Mucosa of rectum (tissue), 2 donors: ENCODE measurements around the gene DMBT1.

Experiments
- H3K27ac ChIP-seq, 2 donors: one replicate each; pipeline ENCODE4 v1.7.0; 2013; ENCODE audit warnings: inconsistent platforms in 2 of 2, low read depth in 2 of 2, low read length in 2 of 2
- H3K27me3 ChIP-seq, 2 donors: one replicate each; pipeline ENCODE4 v1.7.0; 2013; ENCODE audit warnings: low read length in 2 of 2; ENCODE audit not compliant: control insufficient read depth in 2 of 2, insufficient read depth in 2 of 2
- H3K36me3 ChIP-seq, 2 donors: one replicate each; pipeline ENCODE4 v1.7.0; 2013; ENCODE audit warnings: low read length in 2 of 2; ENCODE audit not compliant: control insufficient read depth in 2 of 2, insufficient read depth in 2 of 2
- H3K4me1 ChIP-seq, 2 donors: one replicate each; pipeline ENCODE4 v1.7.0; 2013; ENCODE audit warnings: low read length in 2 of 2, mild to moderate bottlenecking in 1 of 2; ENCODE audit not compliant: control insufficient read depth in 2 of 2, insufficient read depth in 2 of 2
- H3K4me3 ChIP-seq, 2 donors: one replicate each; pipeline ENCODE4 v1.7.0; 2013; ENCODE audit warnings: low read length in 2 of 2
- H3K9ac ChIP-seq, 2 donors: one replicate each; pipeline ENCODE4 v1.7.0; 2013; ENCODE audit warnings: low read length in 2 of 2, low read depth in 1 of 2, mild to moderate bottlenecking in 1 of 2
- H3K9me3 ChIP-seq, 2 donors: one replicate each; pipeline ENCODE4 v1.7.0; 2013; ENCODE audit warnings: low read length in 2 of 2; ENCODE audit not compliant: control insufficient read depth in 2 of 2
- donor health status: healthy.
- donor health status: Normal muscosa, but diverticular disease.

DMBT1 gene

DNA sequence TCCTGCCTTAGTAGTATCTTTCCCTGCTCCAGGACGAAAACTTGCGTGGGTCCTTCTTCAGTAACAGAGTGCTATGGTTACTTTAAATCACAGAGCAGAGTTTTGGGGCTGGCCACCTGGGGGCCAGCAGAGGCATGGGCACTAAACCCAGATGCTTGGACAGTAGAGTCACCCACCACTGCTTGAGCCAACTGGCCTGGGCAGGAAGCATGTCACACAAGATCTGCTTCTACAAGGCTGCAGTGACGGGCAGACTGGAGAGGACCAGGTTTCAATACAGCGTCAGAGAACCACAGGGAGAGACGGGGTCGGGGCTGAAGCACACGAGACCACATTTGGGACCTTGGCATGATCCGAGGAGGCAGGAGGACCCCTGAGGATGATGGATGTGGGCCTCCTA is 14.3 kb upstream of the DMBT1 start:
- H3K27ac ChIP-seq: no peak overlapping the region
- H3K9me3 ChIP-seq: no peaks in the 10 kb centered on the region
- H3K4me1 ChIP-seq: peaks cover 28 to 48% of the 10 kb centered on the region in 2 donors
- H3K27me3 ChIP-seq: no peaks in the 10 kb centered on the region
- no peak overlapping the region for H3K4me3 ChIP-seq
- H3K36me3 ChIP-seq: no peaks in the 10 kb centered on the region
- H3K9ac ChIP-seq: no peak overlapping the region

DNA sequence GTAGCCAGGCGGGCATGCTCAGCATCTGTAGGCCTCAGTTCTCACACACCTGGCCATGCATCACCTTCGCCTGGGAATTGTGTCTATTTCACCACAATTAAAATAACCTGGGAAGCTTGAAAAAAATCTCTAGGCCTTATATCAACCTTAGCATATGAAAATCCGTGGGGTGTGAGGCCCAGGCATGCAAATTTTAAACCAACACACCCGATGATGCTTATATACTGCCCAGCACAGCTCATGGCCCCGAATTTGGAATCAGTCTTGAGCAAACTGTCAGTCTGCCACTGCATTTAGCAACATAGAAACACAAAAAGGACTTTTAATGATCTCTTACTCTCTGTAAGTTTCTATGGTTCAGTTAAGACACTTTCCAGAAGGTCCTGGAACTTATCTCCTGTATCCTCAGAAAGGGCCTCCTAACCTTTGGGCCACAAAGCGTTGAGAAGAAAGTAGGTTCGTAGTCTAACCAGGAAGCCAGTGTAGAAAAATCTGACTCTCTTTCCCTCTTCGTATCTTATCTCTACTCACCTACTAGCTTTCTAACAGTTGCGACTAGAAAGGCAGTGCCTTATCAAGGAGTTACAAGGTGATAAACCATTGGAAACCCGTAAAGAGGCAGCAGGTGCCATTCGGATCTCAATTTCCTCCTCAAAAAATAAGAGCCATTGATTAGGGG is 12.0 kb upstream of the DMBT1 start:
- peak overlapping the region; percentile 9 to 56 for H3K27ac ChIP-seq
- no peaks in the 10 kb centered on the region for H3K27me3 ChIP-seq
- H3K4me1 ChIP-seq: peaks cover 16 to 32% of the 10 kb centered on the region in 2 donors
- no peaks in the 10 kb centered on the region for H3K9me3 ChIP-seq
- H3K9ac ChIP-seq: no peak overlapping the region
- H3K4me3 ChIP-seq: no peak overlapping the region
- H3K36me3 ChIP-seq: no peaks in the 10 kb centered on the region

- H3K9ac ChIP-seq: no peak overlapping the region
- no peaks in the 10 kb centered on the region for H3K9me3 ChIP-seq
- H3K4me1 ChIP-seq: peaks cover 6 to 25% of the 10 kb centered on the region in 2 donors
- H3K4me3 ChIP-seq: no peak overlapping the region
- H3K27ac ChIP-seq: peak overlapping the region in 1 of 2 donors; percentile 56
- no peaks in the 10 kb centered on the region for H3K27me3 ChIP-seq
- H3K36me3 ChIP-seq: no peaks in the 10 kb centered on the region
Measured at GRCh38 chr10:122549636-122550035, 10.9 kb upstream of the DMBT1 start.

GRCh38 chr10:122550427-122550826 is 10.1 kb upstream of the DMBT1 start:
- H3K36me3 ChIP-seq: no peaks in the 10 kb centered on the region
- no peaks in the 10 kb centered on the region for H3K27me3 ChIP-seq
- peaks cover 6 to 22% of the 10 kb centered on the region in 2 donors for H3K4me1 ChIP-seq
- H3K4me3 ChIP-seq: no peak overlapping the region
- no peak overlapping the region for H3K9ac ChIP-seq
- no peak overlapping the region for H3K27ac ChIP-seq
- H3K9me3 ChIP-seq: no peaks in the 10 kb centered on the region

GRCh38 chr10:122550983-122551382 is 9.6 kb upstream of the DMBT1 start:
- no peak overlapping the region for H3K9ac ChIP-seq
- no peak overlapping the region for H3K4me3 ChIP-seq
- no peaks in the 10 kb centered on the region for H3K36me3 ChIP-seq
- no peak overlapping the region for H3K27ac ChIP-seq
- H3K9me3 ChIP-seq: no peaks in the 10 kb centered on the region
- peaks cover 6 to 22% of the 10 kb centered on the region in 2 donors for H3K4me1 ChIP-seq
- no peaks in the 10 kb centered on the region for H3K27me3 ChIP-seq

- H3K27ac ChIP-seq: no peak overlapping the region
Measured at GRCh38 chr10:122551450-122551849, 9.1 kb upstream of the DMBT1 start.

GRCh38 chr10:122553341-122553740 is 7.2 kb upstream of the DMBT1 start:
- Histone ChIP-seq H3K27me3 (no peaks in the 10 kb centered on the region), H3K9ac (no peak overlapping the region), H3K27ac (no peak overlapping the region), H3K4me1 (peaks cover 6 to 22% of the 10 kb centered on the region in 2 donors), H3K4me3 (no peak overlapping the region), H3K36me3 (no peaks in the 10 kb centered on the region), H3K9me3 (no peaks in the 10 kb centered on the region)

More at GRCh38 chr10:122551450-122551849, 9.1 kb upstream of the DMBT1 start:
- Histone ChIP-seq H3K27me3 (no peaks in the 10 kb centered on the region), H3K4me3 (no peak overlapping the region), H3K36me3 (no peaks in the 10 kb centered on the region), H3K9me3 (no peaks in the 10 kb centered on the region), H3K9ac (no peak overlapping the region), H3K4me1 (peaks cover 6 to 22% of the 10 kb centered on the region in 2 donors)

- H3K9ac ChIP-seq: no peak overlapping the region
- no peaks in the 10 kb centered on the region for H3K27me3 ChIP-seq
- H3K4me3 ChIP-seq: no peak overlapping the region
- no peak overlapping the region for H3K27ac ChIP-seq
- H3K36me3 ChIP-seq: no peaks in the 10 kb centered on the region
- no peaks in the 10 kb centered on the region for H3K9me3 ChIP-seq
- peaks cover under 1 to 19% of the 10 kb centered on the region in 2 donors for H3K4me1 ChIP-seq
Measured at GRCh38 chr10:122554131-122555036, 6.2 kb upstream of the DMBT1 start.

DNA sequence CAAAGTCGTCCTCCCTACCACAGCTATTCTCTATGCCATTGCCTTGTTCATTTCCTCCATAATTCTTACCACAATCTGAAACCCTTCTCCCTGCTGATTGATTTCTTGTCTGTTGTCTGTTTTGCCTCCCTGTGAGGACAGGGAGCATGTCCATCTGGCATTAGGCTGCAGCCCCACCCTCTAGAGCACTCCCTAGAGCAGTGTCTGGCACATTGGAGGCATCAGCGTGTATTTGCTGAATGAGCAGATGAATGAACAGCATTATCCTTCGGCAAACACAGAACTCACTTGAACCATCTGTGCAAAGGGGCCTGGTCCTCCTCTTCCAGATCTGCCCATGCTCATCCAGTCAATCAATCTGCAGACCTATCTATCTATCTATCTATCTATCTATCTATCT is 5.1 kb upstream of the DMBT1 start:
- Histone ChIP-seq H3K9ac (no peak overlapping the region), H3K27me3 (no peaks in the 10 kb centered on the region), H3K36me3 (no peaks in the 10 kb centered on the region), H3K4me1 (peaks cover 0 to 13% of the 10 kb centered on the region in 2 donors), H3K27ac (no peak overlapping the region), H3K4me3 (no peak overlapping the region), H3K9me3 (no peaks in the 10 kb centered on the region)

DNA sequence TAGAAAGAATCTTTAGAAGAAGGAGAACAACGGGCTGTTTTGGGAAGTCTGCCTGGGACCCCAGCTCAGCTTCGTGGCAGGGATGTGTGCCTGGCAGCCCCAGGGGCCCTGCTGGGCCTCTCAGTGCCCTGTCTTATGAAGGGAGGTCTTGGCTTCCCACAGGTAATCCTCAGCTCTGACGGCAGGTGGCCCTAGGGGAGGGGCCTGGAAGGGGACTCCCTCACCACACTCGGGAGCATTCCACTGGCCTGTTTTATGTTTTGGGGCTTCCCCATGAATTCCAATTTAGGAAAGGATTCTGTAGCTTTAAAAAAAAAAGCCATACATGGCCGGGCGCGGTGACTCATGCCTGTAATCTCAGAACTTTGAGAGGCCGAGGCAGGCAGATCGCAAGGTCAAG is 3.0 kb upstream of the DMBT1 start:
- no peaks in the 10 kb centered on the region for H3K9me3 ChIP-seq
- H3K27ac ChIP-seq: no peak overlapping the region
- H3K4me1 ChIP-seq: peaks cover 0 to 6% of the 10 kb centered on the region in 2 donors
- H3K4me3 ChIP-seq: no peak overlapping the region
- H3K27me3 ChIP-seq: no peaks in the 10 kb centered on the region
- no peaks in the 10 kb centered on the region for H3K36me3 ChIP-seq
- no peak overlapping the region for H3K9ac ChIP-seq
